K562 (cell line): ENCODE measurements around the gene DCUN1D3. TPM values are rescaled to one million over a fixed set of nuclear protein-coding genes. Genes with fewer than 3 reads are reported as not detected.

Source experiments
- ATAC-seq: fragments of 200-7000 bp; cut with Tn5 transposase; 3 replicates; pipeline ENCODE4 v1.9.1; 2020; ENCODE audit warnings: moderate library complexity
- BruUV-seq: library from RNA; stranded (reverse); fragments of 400-500 nt; replicated peaks from 2 replicates; lab custom pipeline; 2021; lab: Mats Ljungman, UMichigan
- CTCF ChIA-PET: fragments of 300-600 bp; formaldehyde crosslinking; extraction: SDS; loops from one replicate; lab custom pipeline; 2021; ENCODE audit warnings: low intra/inter-chr PET ratio; lab: Yijun Ruan, JAX
- POLR2A ChIA-PET: fragments of 300-600, 350-650 bp; sonication (Branson Sonifier 250); formaldehyde crosslinking; extraction: SDS; loops from one replicate; lab custom pipeline; 2021; ENCODE audit warnings: antibody characterized with exemption, inconsistent platforms; lab: Yijun Ruan, JAX
- DNase-seq, 4 experiments: peaks; one replicate each; pipeline versions ENCODE4 v3.0.0 to v3.0.0-alpha.2; 2011 to 2018; ENCODE audit warnings: low spot score in 3 of 4, mixed read lengths in 3 of 4; ENCODE audit errors: extremely low read depth in 1 of 4
- FAIRE-seq: peaks from 2 replicates; lab custom pipeline; 2011; peaks lifted over from hg19 to GRCh38; lab: Jason Lieb, UNC
- H2AFZ ChIP-seq: 2 replicates; pipeline ENCODE4 v1.6.0; 2011; ENCODE audit warnings: low read depth, low read length, control low read depth, inconsistent platforms
- H3K27ac ChIP-seq: fragments of 200-600 bp; 3 replicates; pipeline ENCODE4 v1.8.0; 2011; ENCODE audit warnings: low read depth, mild to moderate bottlenecking, control low read depth, inconsistent platforms, low read length, moderate library complexity, mixed read lengths; ENCODE audit errors: extremely low read depth
- H3K27me3 ChIP-seq, 2 experiments: fragments of 300-600 bp in 1 of 2; 2 replicates in 1 of 2; 3 replicates in 1 of 2; pipeline versions ENCODE4 v1.6.0 to v1.8.0; 2011; ENCODE audit warnings: inconsistent platforms in 2 of 2, low read length in 2 of 2, mild to moderate bottlenecking in 1 of 2, mixed read lengths in 1 of 2, moderate library complexity in 1 of 2; ENCODE audit not compliant: control insufficient read depth in 2 of 2, insufficient read depth in 2 of 2
- H3K36me3 ChIP-seq: fragments of 300-600 bp; 3 replicates; pipeline ENCODE4 v1.8.0; 2011; ENCODE audit warnings: mild to moderate bottlenecking, low read length, inconsistent platforms; ENCODE audit not compliant: control insufficient read depth, insufficient read depth
- H3K4me1 ChIP-seq, 2 experiments: fragments of 200-600 bp in 1 of 2; replicated peaks in 1 of 2; 2 replicates in 1 of 2; 3 replicates in 1 of 2; pipeline versions ENCODE4 v1.5.1 to v1.8.0; 2011; ENCODE audit warnings: inconsistent platforms in 2 of 2, low read length in 2 of 2, mild to moderate bottlenecking in 1 of 2, mixed read lengths in 1 of 2, moderate library complexity in 1 of 2; ENCODE audit not compliant: control insufficient read depth in 2 of 2, insufficient read depth in 2 of 2
- H3K4me2 ChIP-seq: 2 replicates; pipeline ENCODE4 v1.6.1; 2011; ENCODE audit warnings: low read length, control low read depth, inconsistent platforms, mixed read lengths; ENCODE audit not compliant: insufficient read depth
- H3K4me3 ChIP-seq: fragments of 200-600 bp; sonication (generic), shearing (Covaris generic); 2 replicates; pipeline ENCODE4 v1.5.1; 2016; ENCODE audit warnings: control low read depth, inconsistent platforms
- H3K79me2 ChIP-seq: fragments of 200-600 bp; 3 replicates; pipeline ENCODE4 v1.8.0; 2011; ENCODE audit warnings: low read length, inconsistent platforms; ENCODE audit not compliant: control insufficient read depth, insufficient read depth
- H3K9ac ChIP-seq, 2 experiments: 2 replicates each; pipeline versions ENCODE4 v1.6.0 to v1.6.1; 2011; ENCODE audit warnings: low read depth in 2 of 2, low read length in 2 of 2, control low read depth in 1 of 2, inconsistent platforms in 1 of 2, mild to moderate bottlenecking in 1 of 2, mixed read lengths in 1 of 2; ENCODE audit not compliant: insufficient read depth in 1 of 2
- H3K9me1 ChIP-seq: one replicate; pipeline ENCODE4 v1.6.0; 2011; ENCODE audit warnings: inconsistent platforms, mild to moderate bottlenecking, low read length, moderate library complexity; ENCODE audit not compliant: control insufficient read depth, insufficient read depth
- H3K9me3 ChIP-seq: replicated peaks from 2 replicates; pipeline ENCODE4 v1.5.1; 2011; ENCODE audit warnings: low read depth, low read length, inconsistent platforms; ENCODE audit not compliant: control insufficient read depth, insufficient read depth
- H4K20me1 ChIP-seq: replicated peaks from 2 replicates; pipeline ENCODE4 v1.6.1; 2011; ENCODE audit warnings: low read length, inconsistent platforms, mixed read lengths; ENCODE audit not compliant: control insufficient read depth, insufficient read depth
- BCL6 ChIP-seq: fragments of 250-450 bp; sonication (Bioruptor Pico); IDR thresholded peaks from 2 replicates; pipeline ENCODE4 v1.4.0; 2020
- C11orf30 ChIP-seq: fragments of 450-650 bp; IDR thresholded peaks from 2 replicates; pipeline ENCODE4 v1.6.1; 2016; ENCODE audit warnings: low read depth, mild to moderate bottlenecking
- CBFA2T3 ChIP-seq: fragments of 450-650 bp; IDR thresholded peaks from 2 replicates; pipeline ENCODE4 v1.6.1; 2017
- CREBBP ChIP-seq: IDR thresholded peaks from one replicate; pipeline ENCODE4 v1.6.1; 2012; ENCODE audit warnings: low read depth, mild to moderate bottlenecking, control low read depth, inconsistent platforms, low read length
- E2F5 ChIP-seq: sonication (generic); formaldehyde crosslinking; IDR thresholded peaks from 2 replicates; pipeline ENCODE4 v1.8.0; 2022; ENCODE audit warnings: mild to moderate bottlenecking, missing genetic modification reagents
- MTA1 ChIP-seq: fragments of 450-650 bp; IDR thresholded peaks from 2 replicates; pipeline ENCODE4 v1.6.1; 2017; ENCODE audit warnings: borderline replicate concordance
- RAD51 ChIP-seq: fragments of 450-650 bp; IDR thresholded peaks from 2 replicates; pipeline ENCODE4 v1.7.1; 2016; ENCODE audit warnings: low read depth, mild to moderate bottlenecking, borderline replicate concordance
- RBM39 ChIP-seq: fragments of 200-400 bp; formaldehyde crosslinking; optimal IDR thresholded peaks from 2 replicates; pipeline ENCODE3; 2018; ENCODE audit warnings: low read depth, low read length
- STAT5B ChIP-seq: fragments of 250-450 bp; sonication (Bioruptor Pico); IDR thresholded peaks from 2 replicates; pipeline ENCODE4 v1.8.0; 2021; ENCODE audit warnings: mild to moderate bottlenecking, inconsistent platforms
- TRIM24 ChIP-seq, 2 experiments: fragments of 450-650 bp; IDR thresholded peaks; 2 replicates each; pipeline ENCODE4 v1.6.1; 2016
- ZNF197 ChIP-seq: fragments of 200-800 bp; sonication (Bioruptor generic); IDR thresholded peaks from 2 replicates; pipeline ENCODE4 v1.6.1; 2016; ENCODE audit warnings: low read depth, missing genetic modification characterization, missing compliant biosample characterization
- ZNF263 ChIP-seq: sonication (generic); formaldehyde crosslinking; IDR thresholded peaks from 2 replicates; pipeline ENCODE4 v1.8.0; 2022; ENCODE audit warnings: mild to moderate bottlenecking, missing genetic modification reagents, borderline replicate concordance
- ZNF311 ChIP-seq: fragments of 250-450 bp; sonication (Bioruptor Pico); IDR thresholded peaks from 2 replicates; pipeline ENCODE4 v1.4.0; 2020; ENCODE audit warnings: mild to moderate bottlenecking, moderate library complexity
- ZNF316 ChIP-seq: fragments of 450-650 bp; IDR thresholded peaks from 2 replicates; pipeline ENCODE4 v1.6.1; 2016
- WGBS: fragments of 100-300 bp; shearing (Covaris generic); methylation state at CpG from one replicate; pipeline ENCODE4 v1.1.6; 2016; ENCODE audit warnings: low coverage, mixed read lengths; ENCODE audit not compliant: insufficient coverage; ENCODE audit errors: missing lambda C conversion rate; 5-methylcytosine and 5-hydroxymethylcytosine counted together
- in situ Hi-C: fragments of 300-500 bp; cut with MboI; formaldehyde crosslinking; loops from 4 replicates; pipeline ENCODE4 v1.15.0; 2018; ENCODE audit warnings: inconsistent platforms, mixed read lengths
- intact Hi-C: fragments of 100-400 bp; cut with micrococcal nuclease; formaldehyde crosslinking; loops from 2 replicates; pipeline ENCODE4 v1.14.2; 2022
- polyA plus RNA-seq, 8 experiments: library from polyadenylated mRNA; depleted of rRNA in 4 of 8; stranded (reverse) in 5 of 8; unstranded in 3 of 8; fragments of >200 nt; fragmentation: Nextera tagmentation in 2 of 8; fragmentation: Illumina TruSeq in 1 of 8; extraction: Ambion mirVana in 2 of 8; extraction: Trizol in 1 of 8; gene quantifications; 2 replicates each; pipeline versions ENCODE4 v1.2.1 to v1.2.3, GENCODE V29; 2011 to 2014; ENCODE audit warnings: inconsistent platforms in 1 of 8, missing spikeins in 1 of 8
- total RNA-seq, 7 experiments: library from RNA; depleted of rRNA in 6 of 7; stranded (reverse); fragments of >200 nt in 6 of 7; fragmentation: Illumina TruSeq in 2 of 7; extraction: Trizol in 2 of 7; gene quantifications; 2 replicates each; pipeline versions ENCODE4 v1.2.1 to v1.2.3, GENCODE V29; 2011 to 2021; ENCODE audit warnings: low replicate concordance in 1 of 7
- TF ChIP-seq, protein P1 (sequence below): IDR thresholded peaks from 3 replicates; pipeline ENCODE4 v1.6.1; 2011; ENCODE audit warnings: borderline replicate concordance, mild to moderate bottlenecking; ENCODE audit not compliant: insufficient read length, insufficient read depth
- TF ChIP-seq, protein P2 (sequence below): fragments of 150-350 bp; conservative IDR thresholded peaks from 2 replicates; pipeline ENCODE4 v1.6.1; 2014; ENCODE audit warnings: low read length
- TF ChIP-seq, protein P3 (sequence below), 2 experiments: fragments of 450-650 bp; IDR thresholded peaks; 2 replicates each; pipeline ENCODE4 v1.6.1; 2016

DCUN1D3 gene
- total and polyA plus RNA-seq, 9 of the 15 experiments (the other 6 are each of a cell fraction or from before 2014, with no cell fraction given) = 1.0 to 4.7 (median 2.2) TPM

GRCh38 chr16:20859699-20860098 is 40.5 kb downstream of the DCUN1D3 start (continued):
- TF ChIP-seq RBM39 = no peak
- peak; percentile 52 for TF ChIP-seq ZNF316
- TF ChIP-seq STAT5B (CRISPR knock-in tag) = no peak
- no peak for TF ChIP-seq BCL6 (CRISPR knock-in tag)
- TF ChIP-seq ZNF311 (CRISPR knock-in tag) = no peak
- TF ChIP-seq MTA1 = no peak
- peak; percentile 31 for TF ChIP-seq C11orf30

GRCh38 chr16:20859229-20859628 is 40.9 kb downstream of the DCUN1D3 start:
- FAIRE-seq (no peak), ATAC-seq (no peak), DNase-seq (peak in 1 of 4 experiments; percentile 35)
- Histone ChIP-seq H3K36me3 (peaks cover 7% of the 10 kb centered on the region), H3K9me3 (no peaks in the 10 kb centered on the region), H4K20me1 (0 out of 2 replicates have a peak, but pooled peaks cover 4% of the 10 kb centered on the region), H3K9me1 (no peaks in the 10 kb centered on the region), H3K9ac (no peak overlapping the region), H3K4me3 (no peak overlapping the region), H3K27ac (no peak overlapping the region), H3K4me1 (no peaks in the 10 kb centered on the region), H3K27me3 (no peaks in the 10 kb centered on the region), H2AFZ (no peak overlapping the region)
- POLR2A ChIA-PET = no interaction called here
- 86% methylated on average over 2 of the region's 3 CpGs for WGBS
- no TSS peak for BruUV-seq
- in situ Hi-C loops = loop anchor here (5.0 kb wide), 1 partner anchor 93 kb away; no protein-coding TSS in a partner anchor
- no peak for TF ChIP-seq ZNF263 (CRISPR knock-in tag)
- no peak for TF ChIP-seq RAD51
- TF ChIP-seq, protein P1, sequence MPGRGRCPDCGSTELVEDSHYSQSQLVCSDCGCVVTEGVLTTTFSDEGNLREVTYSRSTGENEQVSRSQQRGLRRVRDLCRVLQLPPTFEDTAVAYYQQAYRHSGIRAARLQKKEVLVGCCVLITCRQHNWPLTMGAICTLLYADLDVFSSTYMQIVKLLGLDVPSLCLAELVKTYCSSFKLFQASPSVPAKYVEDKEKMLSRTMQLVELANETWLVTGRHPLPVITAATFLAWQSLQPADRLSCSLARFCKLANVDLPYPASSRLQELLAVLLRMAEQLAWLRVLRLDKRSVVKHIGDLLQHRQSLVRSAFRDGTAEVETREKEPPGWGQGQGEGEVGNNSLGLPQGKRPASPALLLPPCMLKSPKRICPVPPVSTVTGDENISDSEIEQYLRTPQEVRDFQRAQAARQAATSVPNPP = no peak
- TF ChIP-seq, protein P2, sequence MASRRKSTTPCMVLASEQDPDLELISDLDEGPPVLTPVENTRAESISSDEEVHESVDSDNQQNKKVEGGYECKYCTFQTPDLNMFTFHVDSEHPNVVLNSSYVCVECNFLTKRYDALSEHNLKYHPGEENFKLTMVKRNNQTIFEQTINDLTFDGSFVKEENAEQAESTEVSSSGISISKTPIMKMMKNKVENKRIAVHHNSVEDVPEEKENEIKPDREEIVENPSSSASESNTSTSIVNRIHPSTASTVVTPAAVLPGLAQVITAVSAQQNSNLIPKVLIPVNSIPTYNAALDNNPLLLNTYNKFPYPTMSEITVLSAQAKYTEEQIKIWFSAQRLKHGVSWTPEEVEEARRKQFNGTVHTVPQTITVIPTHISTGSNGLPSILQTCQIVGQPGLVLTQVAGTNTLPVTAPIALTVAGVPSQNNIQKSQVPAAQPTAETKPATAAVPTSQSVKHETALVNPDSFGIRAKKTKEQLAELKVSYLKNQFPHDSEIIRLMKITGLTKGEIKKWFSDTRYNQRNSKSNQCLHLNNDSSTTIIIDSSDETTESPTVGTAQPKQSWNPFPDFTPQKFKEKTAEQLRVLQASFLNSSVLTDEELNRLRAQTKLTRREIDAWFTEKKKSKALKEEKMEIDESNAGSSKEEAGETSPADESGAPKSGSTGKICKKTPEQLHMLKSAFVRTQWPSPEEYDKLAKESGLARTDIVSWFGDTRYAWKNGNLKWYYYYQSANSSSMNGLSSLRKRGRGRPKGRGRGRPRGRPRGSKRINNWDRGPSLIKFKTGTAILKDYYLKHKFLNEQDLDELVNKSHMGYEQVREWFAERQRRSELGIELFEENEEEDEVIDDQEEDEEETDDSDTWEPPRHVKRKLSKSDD = no peak
- TF ChIP-seq, protein P3, sequence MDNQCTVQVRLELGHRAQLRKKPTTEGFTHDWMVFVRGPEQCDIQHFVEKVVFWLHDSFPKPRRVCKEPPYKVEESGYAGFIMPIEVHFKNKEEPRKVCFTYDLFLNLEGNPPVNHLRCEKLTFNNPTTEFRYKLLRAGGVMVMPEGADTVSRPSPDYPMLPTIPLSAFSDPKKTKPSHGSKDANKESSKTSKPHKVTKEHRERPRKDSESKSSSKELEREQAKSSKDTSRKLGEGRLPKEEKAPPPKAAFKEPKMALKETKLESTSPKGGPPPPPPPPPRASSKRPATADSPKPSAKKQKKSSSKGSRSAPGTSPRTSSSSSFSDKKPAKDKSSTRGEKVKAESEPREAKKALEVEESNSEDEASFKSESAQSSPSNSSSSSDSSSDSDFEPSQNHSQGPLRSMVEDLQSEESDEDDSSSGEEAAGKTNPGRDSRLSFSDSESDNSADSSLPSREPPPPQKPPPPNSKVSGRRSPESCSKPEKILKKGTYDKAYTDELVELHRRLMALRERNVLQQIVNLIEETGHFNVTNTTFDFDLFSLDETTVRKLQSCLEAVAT (IDR thresholded peaks at IDR 0.05) = no peak
- no peak for TF ChIP-seq CBFA2T3
- no peak for TF ChIP-seq ZNF197 (CRISPR knock-in tag)
- no peak for TF ChIP-seq E2F5 (CRISPR knock-in tag)
- no peak for TF ChIP-seq CREBBP
- no peak for TF ChIP-seq TRIM24 (IDR thresholded peaks at IDR 0.05)
- TF ChIP-seq, all 486 proteins: peak for 0
- intact Hi-C loops = loop anchor here (10.0 kb wide), 1 partner anchor 446 kb away; no protein-coding TSS in a partner anchor
- no peak overlapping the region for H3K4me2 ChIP-seq
- CTCF ChIA-PET = no interaction called here
- H3K79me2 ChIP-seq = no peaks in the 10 kb centered on the region
